ENCODE measurements around the gene PIF1. TPM values are rescaled to one million over a fixed set of nuclear protein-coding genes. Genes with fewer than 3 reads are reported as not detected.

The PIF1 gene
- total RNA-seq, 4 donors from 2014 or later, result 0.17 to 0.26 TPM; not detected in 2

- no peak overlapping the region for H3K4me3 ChIP-seq
- no peak for ATAC-seq
- in situ Hi-C loops (cut with MboI; ENCODE audit: low sequenced_read_pairs in 4 of 4), result no loop called here
Observed at GRCh38 chr15:64783796-64784195, 41.7 kb downstream of the PIF1 start.

GRCh38 chr15:64782751-64783150 is 42.7 kb downstream of the PIF1 start:
- H3K4me3 ChIP-seq, result no peak overlapping the region
- no peak for ATAC-seq

More at GRCh38 chr15:64783796-64784195, 41.7 kb downstream of the PIF1 start:
- Histone ChIP-seq H3K27ac (no peak overlapping the region), H3K4me1 (no peaks in the 10 kb centered on the region), H3K27me3 (no peaks in the 10 kb centered on the region), H3K9me3 (no peaks in the 10 kb centered on the region), H3K36me3 (no peaks in the 10 kb centered on the region)
- intact Hi-C loops (cut with DNase I; ENCODE audit: low total_unique reads), result no loop called here
- DNase-seq, result no peak
- no peak for TF ChIP-seq POLR2A (IDR thresholded peaks at IDR 0.05)
- TF ChIP-seq CTCF (IDR thresholded peaks at IDR 0.05 in 4 of 5, conservative IDR thresholded peaks at IDR 0.05 in 1 of 5), result no peak

GRCh38 chr15:64781299-64781698 is 44.1 kb downstream of the PIF1 start:
- H3K27ac ChIP-seq, result no peak overlapping the region
- TF ChIP-seq CTCF (IDR thresholded peaks at IDR 0.05 in 4 of 5, conservative IDR thresholded peaks at IDR 0.05 in 1 of 5) (no peak), POLR2A (IDR thresholded peaks at IDR 0.05) (no peak)
- H3K9me3 ChIP-seq, result no peaks in the 10 kb centered on the region
- ATAC-seq (no peak), DNase-seq (no peak)
- in situ Hi-C loops (cut with MboI; ENCODE audit: low sequenced_read_pairs in 4 of 4), result no loop called here
- intact Hi-C loops (cut with DNase I; ENCODE audit: low total_unique reads), result no loop called here
- no peak overlapping the region for H3K4me3 ChIP-seq
- no peaks in the 10 kb centered on the region for H3K4me1 ChIP-seq
- peaks cover 3% of the 10 kb centered on the region in 3 donors for H3K27me3 ChIP-seq
- H3K36me3 ChIP-seq, result no peaks in the 10 kb centered on the region

More at GRCh38 chr15:64782751-64783150, 42.7 kb downstream of the PIF1 start:
- Histone ChIP-seq H3K9me3 (no peaks in the 10 kb centered on the region), H3K4me1 (no peaks in the 10 kb centered on the region), H3K36me3 (no peaks in the 10 kb centered on the region), H3K27me3 (no peaks in the 10 kb centered on the region), H3K27ac (no peak overlapping the region)
- intact Hi-C loops (cut with DNase I; ENCODE audit: low total_unique reads) (no loop called here), in situ Hi-C loops (cut with MboI; ENCODE audit: low sequenced_read_pairs in 4 of 4) (no loop called here)
- no peak for DNase-seq
- TF ChIP-seq CTCF (IDR thresholded peaks at IDR 0.05 in 4 of 5, conservative IDR thresholded peaks at IDR 0.05 in 1 of 5), result no peak
- TF ChIP-seq POLR2A (IDR thresholded peaks at IDR 0.05), result no peak

- Histone ChIP-seq H3K4me3 (no peak overlapping the region), H3K27ac (no peak overlapping the region), H3K9me3 (no peaks in the 10 kb centered on the region), H3K27me3 (peaks cover 8 to 10% (median 9%) of the 10 kb centered on the region in 3 donors), H3K4me1 (peaks cover 0 to 3% of the 10 kb centered on the region in 2 donors), H3K36me3 (no peaks in the 10 kb centered on the region)
- ATAC-seq, result no peak
- intact Hi-C loops (cut with DNase I; ENCODE audit: low total_unique reads) (no loop called here), in situ Hi-C loops (cut with MboI; ENCODE audit: low sequenced_read_pairs in 4 of 4) (no loop called here)
- DNase-seq, result no peak
- TF ChIP-seq CTCF (IDR thresholded peaks at IDR 0.05 in 4 of 5, conservative IDR thresholded peaks at IDR 0.05 in 1 of 5) (no peak), POLR2A (IDR thresholded peaks at IDR 0.05) (no peak)
Observed at GRCh38 chr15:64780600-64781156, 44.8 kb downstream of the PIF1 start.

GRCh38 chr15:64779630-64780029 is 45.8 kb downstream of the PIF1 start:
- no peak overlapping the region for H3K4me3 ChIP-seq
- no peaks in the 10 kb centered on the region for H3K9me3 ChIP-seq
- peaks cover 0 to 3% of the 10 kb centered on the region in 2 donors for H3K4me1 ChIP-seq
- ATAC-seq, result no peak
- no peaks in the 10 kb centered on the region for H3K36me3 ChIP-seq
- no peak for DNase-seq
- H3K27ac ChIP-seq, result no peak overlapping the region
- intact Hi-C loops (cut with DNase I; ENCODE audit: low total_unique reads), result no loop called here
- in situ Hi-C loops (cut with MboI; ENCODE audit: low sequenced_read_pairs in 4 of 4), result no loop called here
- TF ChIP-seq POLR2A (IDR thresholded peaks at IDR 0.05) (no peak), CTCF (IDR thresholded peaks at IDR 0.05 in 4 of 5, conservative IDR thresholded peaks at IDR 0.05 in 1 of 5) (no peak)
- peaks cover 8 to 10% (median 9%) of the 10 kb centered on the region in 3 donors for H3K27me3 ChIP-seq
